K562 (cell line): Measurements from ENCODE around the gene ZNF627. TPM values are rescaled to one million over a fixed set of nuclear protein-coding genes. Genes with fewer than 3 reads are reported as not detected.
"Not testable (repeated sequence)": the region's sequence is repeated elsewhere in the genome, so short reads cannot be mapped to it uniquely, and the experiment has no call there.

Experiments
- ATAC-seq: fragments of 200-7000 bp; cut with Tn5 transposase; 3 replicates; pipeline ENCODE4 v1.9.1; 2020; ENCODE audit warnings: moderate library complexity
- BruUV-seq: library from RNA; stranded (reverse); fragments of 400-500 nt; replicated peaks from 2 replicates; lab custom pipeline; 2021; lab: Mats Ljungman, UMichigan
- CTCF ChIA-PET: fragments of 300-600 bp; formaldehyde crosslinking; extraction: SDS; loops from one replicate; lab custom pipeline; 2021; ENCODE audit warnings: low intra/inter-chr PET ratio; lab: Yijun Ruan, JAX
- POLR2A ChIA-PET: fragments of 300-600, 350-650 bp; sonication (Branson Sonifier 250); formaldehyde crosslinking; extraction: SDS; loops from one replicate; lab custom pipeline; 2021; ENCODE audit warnings: antibody characterized with exemption, inconsistent platforms; lab: Yijun Ruan, JAX
- DNase-seq, 4 experiments: peaks; one replicate each; pipeline versions ENCODE4 v3.0.0 to v3.0.0-alpha.2; 2011 to 2018; ENCODE audit warnings: low spot score in 3 of 4, mixed read lengths in 3 of 4; ENCODE audit errors: extremely low read depth in 1 of 4
- FAIRE-seq: peaks from 2 replicates; lab custom pipeline; 2011; peaks lifted over from hg19 to GRCh38; lab: Jason Lieb, UNC
- H2AFZ ChIP-seq: 2 replicates; pipeline ENCODE4 v1.6.0; 2011; ENCODE audit warnings: low read depth, low read length, control low read depth, inconsistent platforms
- H3K27ac ChIP-seq: fragments of 200-600 bp; 3 replicates; pipeline ENCODE4 v1.8.0; 2011; ENCODE audit warnings: low read depth, mild to moderate bottlenecking, control low read depth, inconsistent platforms, low read length, moderate library complexity, mixed read lengths; ENCODE audit errors: extremely low read depth
- H3K27me3 ChIP-seq, 2 experiments: fragments of 300-600 bp in 1 of 2; 2 replicates in 1 of 2; 3 replicates in 1 of 2; pipeline versions ENCODE4 v1.6.0 to v1.8.0; 2011; ENCODE audit warnings: inconsistent platforms in 2 of 2, low read length in 2 of 2, mild to moderate bottlenecking in 1 of 2, mixed read lengths in 1 of 2, moderate library complexity in 1 of 2; ENCODE audit not compliant: control insufficient read depth in 2 of 2, insufficient read depth in 2 of 2
- H3K36me3 ChIP-seq: fragments of 300-600 bp; 3 replicates; pipeline ENCODE4 v1.8.0; 2011; ENCODE audit warnings: mild to moderate bottlenecking, low read length, inconsistent platforms; ENCODE audit not compliant: control insufficient read depth, insufficient read depth
- H3K4me1 ChIP-seq, 2 experiments: fragments of 200-600 bp in 1 of 2; replicated peaks in 1 of 2; 2 replicates in 1 of 2; 3 replicates in 1 of 2; pipeline versions ENCODE4 v1.5.1 to v1.8.0; 2011; ENCODE audit warnings: inconsistent platforms in 2 of 2, low read length in 2 of 2, mild to moderate bottlenecking in 1 of 2, mixed read lengths in 1 of 2, moderate library complexity in 1 of 2; ENCODE audit not compliant: control insufficient read depth in 2 of 2, insufficient read depth in 2 of 2
- H3K4me2 ChIP-seq: 2 replicates; pipeline ENCODE4 v1.6.1; 2011; ENCODE audit warnings: low read length, control low read depth, inconsistent platforms, mixed read lengths; ENCODE audit not compliant: insufficient read depth
- H3K4me3 ChIP-seq: fragments of 200-600 bp; sonication (generic), shearing (Covaris generic); 2 replicates; pipeline ENCODE4 v1.5.1; 2016; ENCODE audit warnings: control low read depth, inconsistent platforms
- H3K79me2 ChIP-seq: fragments of 200-600 bp; 3 replicates; pipeline ENCODE4 v1.8.0; 2011; ENCODE audit warnings: low read length, inconsistent platforms; ENCODE audit not compliant: control insufficient read depth, insufficient read depth
- H3K9ac ChIP-seq, 2 experiments: 2 replicates each; pipeline versions ENCODE4 v1.6.0 to v1.6.1; 2011; ENCODE audit warnings: low read depth in 2 of 2, low read length in 2 of 2, control low read depth in 1 of 2, inconsistent platforms in 1 of 2, mild to moderate bottlenecking in 1 of 2, mixed read lengths in 1 of 2; ENCODE audit not compliant: insufficient read depth in 1 of 2
- H3K9me1 ChIP-seq: one replicate; pipeline ENCODE4 v1.6.0; 2011; ENCODE audit warnings: inconsistent platforms, mild to moderate bottlenecking, low read length, moderate library complexity; ENCODE audit not compliant: control insufficient read depth, insufficient read depth
- H3K9me3 ChIP-seq: replicated peaks from 2 replicates; pipeline ENCODE4 v1.5.1; 2011; ENCODE audit warnings: low read depth, low read length, inconsistent platforms; ENCODE audit not compliant: control insufficient read depth, insufficient read depth
- H4K20me1 ChIP-seq: replicated peaks from 2 replicates; pipeline ENCODE4 v1.6.1; 2011; ENCODE audit warnings: low read length, inconsistent platforms, mixed read lengths; ENCODE audit not compliant: control insufficient read depth, insufficient read depth
- ARNT ChIP-seq, 2 experiments: fragments of 450-650 bp; IDR thresholded peaks; 2 replicates each; pipeline ENCODE4 v1.6.1; 2016; ENCODE audit warnings: mild to moderate bottlenecking in 1 of 2
- BCOR ChIP-seq: fragments of 450-650 bp; IDR thresholded peaks from 2 replicates; pipeline ENCODE4 v1.6.1; 2016
- ETS2 ChIP-seq: IDR thresholded peaks from 2 replicates; pipeline ENCODE4 v1.6.1; 2016; ENCODE audit warnings: borderline replicate concordance, missing genetic modification characterization, mild to moderate bottlenecking, moderate library complexity, missing compliant biosample characterization; ENCODE audit not compliant: poor library complexity, severe bottlenecking
- GABPA ChIP-seq: fragments of 200-800 bp; sonication (Bioruptor generic); conservative IDR thresholded peaks from 2 replicates; pipeline ENCODE4 v1.6.1; 2016; ENCODE audit warnings: low read depth, missing genetic modification characterization, missing compliant biosample characterization
- GTF2A2 ChIP-seq: IDR thresholded peaks from 2 replicates; pipeline ENCODE4 v1.6.1; 2016; ENCODE audit warnings: mild to moderate bottlenecking, missing genetic modification characterization, missing compliant biosample characterization
- HDAC2 ChIP-seq: fragments of 450-650 bp; IDR thresholded peaks from 2 replicates; pipeline ENCODE4 v1.6.1; 2016; ENCODE audit warnings: mild to moderate bottlenecking
- ID3 ChIP-seq, 2 experiments: fragments of 250-450 bp in 1 of 2; fragments of 450-650 bp in 1 of 2; sonication (Bioruptor Pico) in 1 of 2; IDR thresholded peaks; 2 replicates each; pipeline versions ENCODE4 v1.6.1 to v1.8.0; 2016 to 2021; ENCODE audit warnings: mild to moderate bottlenecking in 2 of 2, moderate library complexity in 2 of 2, missing compliant biosample characterization in 1 of 2, missing genetic modification characterization in 1 of 2
- KLF13 ChIP-seq: fragments of 450-650 bp; IDR thresholded peaks from 2 replicates; pipeline ENCODE4 v1.6.1; 2016; ENCODE audit warnings: missing genetic modification characterization, low read depth, mild to moderate bottlenecking, missing compliant biosample characterization, moderate library complexity, borderline replicate concordance
- LARP7 ChIP-seq: fragments of 450-650 bp; IDR thresholded peaks from 2 replicates; pipeline ENCODE4 v1.6.1; 2016
- MEIS2 ChIP-seq: fragments of 450-650 bp; IDR thresholded peaks from 2 replicates; pipeline ENCODE4 v1.6.1; 2014; ENCODE audit warnings: mild to moderate bottlenecking; ENCODE audit not compliant: partially characterized antibody
- POLR2H ChIP-seq: IDR thresholded peaks from 2 replicates; pipeline ENCODE4 v1.6.1; 2016; ENCODE audit warnings: missing genetic modification characterization, low read depth, mild to moderate bottlenecking, control low read depth, missing compliant biosample characterization, moderate library complexity
- TFAP4 ChIP-seq: sonication (generic); formaldehyde crosslinking; IDR thresholded peaks from 2 replicates; pipeline ENCODE4 v1.8.0; 2022; ENCODE audit warnings: missing genetic modification reagents, mild to moderate bottlenecking, moderate library complexity, borderline replicate concordance
- ZNF121 ChIP-seq: sonication (generic); formaldehyde crosslinking; conservative IDR thresholded peaks from 2 replicates; pipeline ENCODE4 v1.8.0; 2022; ENCODE audit warnings: missing genetic modification reagents
- ZNF175 ChIP-seq: fragments of 200-800 bp; sonication (Bioruptor generic); IDR thresholded peaks from 2 replicates; pipeline ENCODE4 v1.6.1; 2016; ENCODE audit warnings: low read depth, mild to moderate bottlenecking, missing genetic modification characterization, missing compliant biosample characterization
- ZNF384 ChIP-seq: IDR thresholded peaks from 2 replicates; pipeline ENCODE4 v1.6.1; 2012; ENCODE audit warnings: low read depth, low read length, improper control_type of control experiment
- WGBS: fragments of 100-300 bp; shearing (Covaris generic); methylation state at CpG from one replicate; pipeline ENCODE4 v1.1.6; 2016; ENCODE audit warnings: low coverage, mixed read lengths; ENCODE audit not compliant: insufficient coverage; ENCODE audit errors: missing lambda C conversion rate; 5-methylcytosine and 5-hydroxymethylcytosine counted together
- in situ Hi-C: fragments of 300-500 bp; cut with MboI; formaldehyde crosslinking; loops from 4 replicates; pipeline ENCODE4 v1.15.0; 2018; ENCODE audit warnings: inconsistent platforms, mixed read lengths
- intact Hi-C: fragments of 100-400 bp; cut with micrococcal nuclease; formaldehyde crosslinking; loops from 2 replicates; pipeline ENCODE4 v1.14.2; 2022
- polyA plus RNA-seq, 8 experiments: library from polyadenylated mRNA; depleted of rRNA in 4 of 8; stranded (reverse) in 5 of 8; unstranded in 3 of 8; fragments of >200 nt; fragmentation: Nextera tagmentation in 2 of 8; fragmentation: Illumina TruSeq in 1 of 8; extraction: Ambion mirVana in 2 of 8; extraction: Trizol in 1 of 8; gene quantifications; 2 replicates each; pipeline versions ENCODE4 v1.2.1 to v1.2.3, GENCODE V29; 2011 to 2014; ENCODE audit warnings: inconsistent platforms in 1 of 8, missing spikeins in 1 of 8
- total RNA-seq, 7 experiments: library from RNA; depleted of rRNA in 6 of 7; stranded (reverse); fragments of >200 nt in 6 of 7; fragmentation: Illumina TruSeq in 2 of 7; extraction: Trizol in 2 of 7; gene quantifications; 2 replicates each; pipeline versions ENCODE4 v1.2.1 to v1.2.3, GENCODE V29; 2011 to 2021; ENCODE audit warnings: low replicate concordance in 1 of 7
- TF ChIP-seq, protein P1 (sequence below): fragments of 450-650 bp; IDR thresholded peaks from 2 replicates; pipeline ENCODE4 v1.6.1; 2016
- TF ChIP-seq, protein P2 (sequence below): fragments of 250-450 bp; sonication (Bioruptor Pico); IDR thresholded peaks from 2 replicates; pipeline ENCODE4 v1.4.0; 2020

Gene ZNF627
- total and polyA plus RNA-seq, 9 of the 15 experiments (the other 6 are each of a cell fraction or from before 2014, with no cell fraction given) = 6.4 to 19.9 (median 10.6) TPM

GRCh38 chr19:11564082-11564807 lies 33.0 kb upstream of the ZNF627 start:
- Histone ChIP-seq H2AFZ (peak overlapping the region; percentile 14; the same call in 1 of the 2 replicates), H3K9ac (peak overlapping the region in 1 of 2 experiments; percentile 68; a peak in 2 of 4 replicates), H3K4me1 (peaks cover 58 to 63% of the 10 kb centered on the region in 2 experiments), H3K79me2 (peaks cover 19% of the 10 kb centered on the region), H3K4me2 (peak overlapping the region; percentile 81), H3K27ac (peak overlapping the region; percentile 86)
- CTCF ChIA-PET; FAIRE-seq; H3K27me3 ChIP-seq; H3K9me3 ChIP-seq; in situ Hi-C loops; H3K4me3 ChIP-seq; BruUV-seq; ATAC-seq; H4K20me1 ChIP-seq; H3K9me1 ChIP-seq; H3K36me3 ChIP-seq; DNase-seq; TF ChIP-seq ID3 (CRISPR knock-in tag; IDR thresholded peaks at IDR 0.05): not testable (repeated sequence)
- POLR2A ChIA-PET = interaction anchor here (0.7 to 1.4 kb wide), 9 partner anchors 9 to 553 kb away, joined by 3 to 6 read pairs (median 4); no protein-coding TSS in a partner anchor
- intact Hi-C loops = loop anchor here (1.0 to 5.0 kb wide), 2 partner anchors 23 to 133 kb away; no protein-coding TSS in a partner anchor
- 18% methylated on average over 6 of the region's 6 CpGs for WGBS
- 0 out of 2 replicates have a peak, but pooled peaks have one; percentile 14 for TF ChIP-seq HDAC2
- TF ChIP-seq ZNF175 = peak; percentile 30; the same call in 1 of the 2 replicates
- peak; percentile 70; the same call in 1 of the 2 replicates for TF ChIP-seq ZNF384
- TF ChIP-seq ZNF121 (CRISPR knock-in tag) = peak; percentile 71
- peak; percentile 37 for TF ChIP-seq ETS2 (tag)
- TF ChIP-seq GTF2A2 (tag) = peak; percentile 37; the same call in 1 of the 2 replicates
- TF ChIP-seq MEIS2 = peak; percentile 42
- TF ChIP-seq POLR2H (tag) = 0 out of 2 replicates have a peak, but pooled peaks have one; percentile 3
- TF ChIP-seq, protein P1, sequence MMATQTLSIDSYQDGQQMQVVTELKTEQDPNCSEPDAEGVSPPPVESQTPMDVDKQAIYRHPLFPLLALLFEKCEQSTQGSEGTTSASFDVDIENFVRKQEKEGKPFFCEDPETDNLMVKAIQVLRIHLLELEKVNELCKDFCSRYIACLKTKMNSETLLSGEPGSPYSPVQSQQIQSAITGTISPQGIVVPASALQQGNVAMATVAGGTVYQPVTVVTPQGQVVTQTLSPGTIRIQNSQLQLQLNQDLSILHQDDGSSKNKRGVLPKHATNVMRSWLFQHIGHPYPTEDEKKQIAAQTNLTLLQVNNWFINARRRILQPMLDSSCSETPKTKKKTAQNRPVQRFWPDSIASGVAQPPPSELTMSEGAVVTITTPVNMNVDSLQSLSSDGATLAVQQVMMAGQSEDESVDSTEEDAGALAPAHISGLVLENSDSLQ = 0 out of 2 replicates have a peak, but pooled peaks have one; percentile 22
- 0 out of 2 replicates have a peak, but pooled peaks have one; percentile 0 for TF ChIP-seq TFAP4 (CRISPR knock-in tag)
- peak in 1 of 2 experiments; percentile 19; a peak in 1 of 4 replicates for TF ChIP-seq ARNT (IDR thresholded peaks at IDR 0.05)
- TF ChIP-seq, protein P2, sequence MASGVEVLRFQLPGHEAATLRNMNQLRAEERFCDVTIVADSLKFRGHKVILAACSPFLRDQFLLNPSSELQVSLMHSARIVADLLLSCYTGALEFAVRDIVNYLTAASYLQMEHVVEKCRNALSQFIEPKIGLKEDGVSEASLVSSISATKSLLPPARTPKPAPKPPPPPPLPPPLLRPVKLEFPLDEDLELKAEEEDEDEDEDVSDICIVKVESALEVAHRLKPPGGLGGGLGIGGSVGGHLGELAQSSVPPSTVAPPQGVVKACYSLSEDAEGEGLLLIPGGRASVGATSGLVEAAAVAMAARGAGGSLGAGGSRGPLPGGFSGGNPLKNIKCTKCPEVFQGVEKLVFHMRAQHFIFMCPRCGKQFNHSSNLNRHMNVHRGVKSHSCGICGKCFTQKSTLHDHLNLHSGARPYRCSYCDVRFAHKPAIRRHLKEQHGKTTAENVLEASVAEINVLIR = 0 out of 2 replicates have a peak, but pooled peaks have one; percentile 25
- TF ChIP-seq KLF13 (tag) = 0 out of 2 replicates have a peak, but pooled peaks have one; percentile 19
- peak; percentile 7; the same call in 1 of the 2 replicates for TF ChIP-seq GABPA (tag)
- TF ChIP-seq ID3 (tag; IDR thresholded peaks at IDR 0.05) = peak; percentile 73
- peak; percentile 13; the same call in 1 of the 2 replicates for TF ChIP-seq LARP7
- TF ChIP-seq BCOR = peak; percentile 33; the same call in 1 of the 2 replicates
